A549 treated with DMSO at 1 μM for 4 hours (cell line): ENCODE results near the gene YBX2. TPM values are rescaled to one million over a fixed set of nuclear protein-coding genes. Genes with fewer than 3 reads are reported as not detected.

Source experiments
- total RNA-seq: library from RNA; stranded (reverse); fragments of 200-300 nt; extraction: Qiagen RNA extraction; gene quantifications from 5 replicates; pipeline ENCODE4 v1.2.3, GENCODE V29; 2022; ENCODE audit warnings: low read depth

YBX2 gene
- total RNA-seq = 0.40 to 0.60 TPM (median 0.53 TPM) in 5 replicates

GRCh38 chr17:7294614-7295153 lies at the start of gene YBX2:
YBX2 (minus strand) TSS chr17:7294639; CDS start chr17:7294500, 139 bp downstream.

GRCh38 chr17:7336240-7337175 lies 42.1 kb upstream of the YBX2 start, which contains the start of gene ACAP1:
ACAP1 (plus strand) TSS chr17:7336529; CDS start chr17:7336735, 206 bp downstream.

GRCh38 chr17:7328840-7329373 lies 34.5 kb upstream of the YBX2 start, which contains the start of gene NEURL4:
NEURL4 (minus strand) TSS chr17:7329335; CDS start chr17:7329312, 23 bp downstream.

GRCh38 chr17:7314719-7315569 lies 20.5 kb upstream of the YBX2 start, which contains the start of gene GPS2:
GPS2 (minus strand) TSS chr17:7315360; CDS start chr17:7315052, 308 bp downstream.

GRCh38 chr17:7306911-7307685 lies 12.7 kb upstream of the YBX2 start, which contains the start of gene EIF5A:
EIF5A (plus strand) TSS chr17:7307628; CDS start chr17:7309636, 2,008 bp downstream.

GRCh38 chr17:7281074-7281952 lies 13.1 kb downstream of the YBX2 start, which contains the start of gene SLC2A4:
SLC2A4 (plus strand) TSS chr17:7281718; CDS start chr17:7281935, 217 bp downstream.

GRCh38 chr17:7262192-7262934 lies 32.1 kb downstream of the YBX2 start, which contains the start of gene CLDN7:
CLDN7 (minus strand) TSS chr17:7262478; CDS start chr17:7262043, 435 bp downstream.

GRCh38 chr17:7252176-7253043 lies 42.0 kb downstream of the YBX2 start, which contains the start of gene ELP5:
ELP5 (plus strand) TSS chr17:7252215; CDS start chr17:7252551, 336 bp downstream.

GRCh38 chr17:7251661-7252175 lies 42.7 kb downstream of the YBX2 start, which contains the start of gene CTDNEP1:
CTDNEP1 (minus strand) TSS chr17:7251734; CDS start chr17:7251296, 438 bp downstream.

GRCh38 chr17:7241783-7242716 lies 52.4 kb downstream of the YBX2 start, which contains the start of gene GABARAP:
GABARAP (minus strand) TSS chr17:7242449; CDS start chr17:7242330, 119 bp downstream.

GRCh38 chr17:7239091-7240027 lies 55.1 kb downstream of the YBX2 start, which contains the start of gene PHF23:
PHF23 (minus strand) TSS chr17:7239457; CDS start chr17:7239279, 178 bp downstream.

